ENCODE measurements around the gene SORBS1. TPM values are rescaled to one million over a fixed set of nuclear protein-coding genes. Genes with fewer than 3 reads are reported as not detected.
A peak's percentile ranks its signal among the peaks of the same experiment; 100 is the strongest.

Gene SORBS1
- total and polyA plus RNA-seq, 8 donors: 34.4 to 713 (median 168) TPM

- Histone ChIP-seq H3K36me3 (peaks cover 10 to 46% (median 34%) of the 10 kb centered on the region in 4 donors), H3K27ac (peak overlapping the region; percentile 34 to 95 (median 85)), H3K4me1 (peaks cover 48 to 92% (median 60%) of the 10 kb centered on the region in 4 donors), H3K9me3 (no peaks in the 10 kb centered on the region), H3K27me3 (no peaks in the 10 kb centered on the region), H3K4me3 (no peak overlapping the region)
- 37 to 58% (median 42%) methylated on average over 3 of the region's 3 CpGs for WGBS, 5 donors
- TF ChIP-seq POLR2AphosphoS5 (IDR thresholded peaks at IDR 0.05) (peak; percentile 63 to 83 (median 72)), CTCF (IDR thresholded peaks at IDR 0.05) (no peak), POLR2A (IDR thresholded peaks at IDR 0.05) (no peak), EP300 (IDR thresholded peaks at IDR 0.05) (peak; percentile 72)
- peak in 1 of 2 donors; percentile 52 for DNase-seq
- intact Hi-C loops (cut with DNase I; ENCODE audit: low total_unique reads): no loop called here
Observed at GRCh38 chr10:95408983-95409873, 151.9 kb downstream of the SORBS1 start.

- peak overlapping the region; percentile 31 to 95 (median 85) for H3K27ac ChIP-seq
- H3K4me1 ChIP-seq: peaks cover 48 to 90% (median 64%) of the 10 kb centered on the region in 4 donors
- WGBS, 5 donors: 70 to 82% (median 79%) methylated on average over 7 of the region's 7 CpGs
Observed at GRCh38 chr10:95408148-95408960, 152.8 kb downstream of the SORBS1 start.

GRCh38 chr10:95407546-95407945, 153.6 kb downstream of the SORBS1 start:
- TF ChIP-seq EP300 (IDR thresholded peaks at IDR 0.05) (no peak), POLR2A (IDR thresholded peaks at IDR 0.05) (no peak), CTCF (IDR thresholded peaks at IDR 0.05) (no peak), POLR2AphosphoS5 (IDR thresholded peaks at IDR 0.05) (no peak)
- H3K4me3 ChIP-seq: no peak overlapping the region
- peaks cover 10 to 46% (median 38%) of the 10 kb centered on the region in 4 donors for H3K36me3 ChIP-seq
- WGBS, 5 donors: 84 to 95% (median 91%) methylated on average over 7 of the region's 7 CpGs
- DNase-seq: no peak
- H3K27ac ChIP-seq: peak overlapping the region; percentile 79 to 95 (median 85)
- H3K9me3 ChIP-seq: no peaks in the 10 kb centered on the region
- intact Hi-C loops (cut with DNase I; ENCODE audit: low total_unique reads): no loop called here
- H3K27me3 ChIP-seq: no peaks in the 10 kb centered on the region
- H3K4me1 ChIP-seq: peaks cover 48 to 82% (median 64%) of the 10 kb centered on the region in 4 donors

More at GRCh38 chr10:95408148-95408960, 152.8 kb downstream of the SORBS1 start:
- Histone ChIP-seq H3K36me3 (peaks cover 10 to 50% (median 34%) of the 10 kb centered on the region in 4 donors), H3K27me3 (no peaks in the 10 kb centered on the region), H3K4me3 (no peak overlapping the region), H3K9me3 (no peaks in the 10 kb centered on the region)
- intact Hi-C loops (cut with DNase I; ENCODE audit: low total_unique reads): no loop called here
- TF ChIP-seq POLR2A (IDR thresholded peaks at IDR 0.05) (no peak), CTCF (IDR thresholded peaks at IDR 0.05) (no peak), POLR2AphosphoS5 (IDR thresholded peaks at IDR 0.05) (peak in 2 of 3 donors; percentile 3 to 14)
- DNase-seq: no peak

DNA sequence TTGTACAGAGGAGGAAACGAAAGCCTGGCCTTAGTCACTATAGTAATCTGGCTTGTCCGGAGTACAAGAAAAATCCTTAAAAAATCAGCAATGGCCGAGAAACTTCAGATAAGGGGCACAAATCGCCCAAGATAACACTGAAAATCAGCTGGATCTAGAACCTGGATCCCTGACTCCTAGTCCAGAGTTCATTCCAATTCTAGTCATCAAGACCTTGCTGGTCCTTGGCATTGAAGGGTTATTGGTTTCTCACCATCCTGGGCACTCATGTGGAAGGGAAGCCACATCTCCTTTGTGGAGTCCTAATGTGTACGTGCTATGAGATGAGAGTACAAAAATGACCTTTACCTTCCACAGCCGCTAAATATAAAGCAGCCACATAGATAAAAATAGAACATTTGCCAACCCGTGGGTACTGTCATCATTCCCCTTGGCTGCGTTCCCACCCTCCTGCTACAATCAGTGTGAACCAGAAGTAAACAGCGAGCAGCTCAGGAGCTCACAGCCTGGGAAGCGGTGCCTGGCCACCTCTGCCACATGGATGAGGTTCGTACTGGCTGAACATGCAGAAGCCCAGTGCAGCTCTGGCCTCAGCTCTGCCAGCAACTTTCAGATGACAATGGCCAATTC, 154.4 kb downstream of the SORBS1 start:
- H3K27ac ChIP-seq: peak overlapping the region; percentile 79 to 95 (median 85)
- peak; percentile 91 to 95 for DNase-seq
- H3K36me3 ChIP-seq: peaks cover 11 to 53% (median 41%) of the 10 kb centered on the region in 4 donors
- intact Hi-C loops (cut with DNase I; ENCODE audit: low total_unique reads): no loop called here
- WGBS, 5 donors: 30 to 50% (median 33%) methylated on average over 11 of the region's 11 CpGs
- no peaks in the 10 kb centered on the region for H3K27me3 ChIP-seq
- H3K4me3 ChIP-seq: no peak overlapping the region
- H3K9me3 ChIP-seq: no peaks in the 10 kb centered on the region
- peaks cover 48 to 75% (median 64%) of the 10 kb centered on the region in 4 donors for H3K4me1 ChIP-seq
- TF ChIP-seq POLR2AphosphoS5 (IDR thresholded peaks at IDR 0.05) (peak; percentile 81 to 87 (median 87)), EP300 (IDR thresholded peaks at IDR 0.05) (peak; percentile 10), POLR2A (IDR thresholded peaks at IDR 0.05) (no peak), CTCF (IDR thresholded peaks at IDR 0.05) (no peak)
